HCT116 (cell line): ENCODE measurements around the gene ADCY2. TPM values are rescaled to one million over a fixed set of nuclear protein-coding genes. Genes with fewer than 3 reads are reported as not detected.

Source experiments
- ATAC-seq: fragments of 200-7000 bp; cut with Tn5 transposase; 2 replicates; pipeline ENCODE4 v1.9.1; 2020; ENCODE audit warnings: mild to moderate bottlenecking, moderate library complexity
- BruUV-seq: library from RNA; stranded (reverse); fragments of 400-500 nt; replicated peaks from 2 replicates; lab custom pipeline; 2021; lab: Mats Ljungman, UMichigan
- CTCF ChIA-PET: fragments of 300-600 bp; sonication (Branson Sonifier 250); formaldehyde crosslinking; loops from one replicate; lab custom pipeline; 2021; ENCODE audit warnings: antibody characterized with exemption; lab: Charles Lee
- POLR2A ChIA-PET: fragments of 300-600, 350-600 bp; sonication (Branson Sonifier 250); formaldehyde crosslinking; loops from one replicate; lab custom pipeline; 2021; ENCODE audit warnings: antibody characterized with exemption; lab: Charles Lee
- RAD21 ChIA-PET, 2 experiments: fragments of 300-600 bp; sonication (Branson Sonifier 250); formaldehyde crosslinking; loops; one replicate each; lab custom pipeline; 2023; ENCODE audit warnings: low total read pairs in 2 of 2; ENCODE audit not compliant: uncharacterized antibody in 2 of 2, unreplicated experiment in 2 of 2, low non-redundant PET in 1 of 2; lab: Charles Lee
- DNase-seq: peaks from one replicate; pipeline ENCODE4 v3.0.0-alpha.2; 2010; ENCODE audit warnings: low read depth, low spot score
- H2AFZ ChIP-seq: fragments of 200-600 bp; shearing (Covaris generic), sonication (generic); 2 replicates; pipeline ENCODE4 v1.6.1; 2017; ENCODE audit warnings: low read depth, mixed run types, mixed read lengths, antibody characterized with exemption, low read length; ENCODE audit not compliant: poor library complexity, severe bottlenecking
- H3K27ac ChIP-seq: 2 replicates; pipeline ENCODE4 v1.5.1; 2012; ENCODE audit warnings: low read depth, low read length
- H3K27me3 ChIP-seq: fragments of 200-600 bp; sonication (generic); 2 replicates; pipeline ENCODE4 v1.6.1; 2016; ENCODE audit warnings: mixed run types, low read length, mixed read lengths; ENCODE audit not compliant: insufficient read depth
- H3K36me3 ChIP-seq, 2 experiments: fragments of 200-500 bp in 1 of 2; fragments of 200-600 bp in 1 of 2; sonication (Bioruptor generic) in 1 of 2; sonication (generic) in 1 of 2; 2 replicates each; pipeline versions ENCODE4 v1.5.1 to v1.6.1; 2014 to 2016; ENCODE audit warnings: low read length in 2 of 2, inconsistent platforms in 1 of 2, mixed read lengths in 1 of 2, mixed run types in 1 of 2; ENCODE audit not compliant: insufficient read depth in 2 of 2, control insufficient read depth in 1 of 2
- H3K4me1 ChIP-seq, 2 experiments: fragments of 200-600 bp in 1 of 2; sonication (generic) in 1 of 2; 2 replicates each; pipeline versions ENCODE4 v1.5.1 to v1.6.1; 2012 to 2017; ENCODE audit warnings: low read length in 2 of 2, inconsistent platforms in 1 of 2, mild to moderate bottlenecking in 1 of 2, mixed read lengths in 1 of 2, mixed run types in 1 of 2, moderate library complexity in 1 of 2; ENCODE audit not compliant: insufficient read depth in 2 of 2, control insufficient read depth in 1 of 2
- H3K4me2 ChIP-seq: fragments of 200-600 bp; sonication (generic); 2 replicates; pipeline ENCODE4 v1.6.1; 2017; ENCODE audit warnings: mixed run types, low read length, mixed read lengths
- H3K4me3 ChIP-seq, 2 experiments: fragments of 200-600 bp in 1 of 2; sonication (generic) in 1 of 2; replicated peaks in 1 of 2; 2 replicates each; pipeline ENCODE4 v1.5.1; 2011 to 2016; ENCODE audit warnings: low read length in 2 of 2, control low read depth in 1 of 2, low read depth in 1 of 2, mild to moderate bottlenecking in 1 of 2, mixed read lengths in 1 of 2, mixed run types in 1 of 2
- H3K79me2 ChIP-seq: fragments of 200-600 bp; sonication (generic); 2 replicates; pipeline ENCODE4 v1.6.1; 2017; ENCODE audit warnings: mild to moderate bottlenecking, mixed run types, low read length, moderate library complexity, mixed read lengths; ENCODE audit not compliant: insufficient read depth
- H3K9ac ChIP-seq: fragments of 200-600 bp; sonication (generic); 2 replicates; pipeline ENCODE4 v1.6.1; 2016; ENCODE audit warnings: low read length, mixed read lengths
- H3K9me2 ChIP-seq: fragments of 200-600 bp; sonication (generic), shearing (Covaris generic); 2 replicates; pipeline ENCODE4 v1.6.1; 2017; ENCODE audit warnings: mixed run types, mild to moderate bottlenecking, moderate library complexity; ENCODE audit not compliant: insufficient read depth
- H3K9me3 ChIP-seq, 2 experiments: fragments of 200-500 bp in 1 of 2; fragments of 200-600 bp in 1 of 2; sonication (Bioruptor generic) in 1 of 2; sonication (generic) in 1 of 2; 2 replicates each; pipeline ENCODE4 v1.6.1; 2014 to 2017; ENCODE audit warnings: low read length in 2 of 2, mixed read lengths in 2 of 2, inconsistent platforms in 1 of 2, low read depth in 1 of 2, mild to moderate bottlenecking in 1 of 2, mixed run types in 1 of 2, moderate library complexity in 1 of 2; ENCODE audit not compliant: control insufficient read depth in 1 of 2, insufficient read depth in 1 of 2
- H4K20me1 ChIP-seq: fragments of 200-600 bp; sonication (generic), shearing (Covaris generic); 2 replicates; pipeline ENCODE4 v1.6.1; 2017; ENCODE audit warnings: mixed run types, mild to moderate bottlenecking, moderate library complexity; ENCODE audit not compliant: insufficient read depth
- CEBPB ChIP-seq: IDR thresholded peaks from 2 replicates; pipeline ENCODE4 v1.6.1; 2012; ENCODE audit warnings: low read depth
- CTCF ChIP-seq, 3 experiments: fragments of 200-600 bp in 1 of 3; sonication (generic) in 1 of 3; IDR thresholded peaks in 2 of 3; conservative IDR thresholded peaks in 1 of 3; 2 replicates each; pipeline ENCODE4 v1.5.1; 2012 to 2017; ENCODE audit warnings: low read depth in 2 of 3, low read length in 2 of 3, antibody characterized with exemption in 1 of 3, borderline replicate concordance in 1 of 3, control low read depth in 1 of 3, mild to moderate bottlenecking in 1 of 3, mixed read lengths in 1 of 3, mixed run types in 1 of 3, moderate library complexity in 1 of 3; ENCODE audit not compliant: insufficient read depth in 1 of 3
- EGR1 ChIP-seq: IDR thresholded peaks from 2 replicates; pipeline ENCODE4 v1.6.1; 2012; ENCODE audit warnings: low read depth
- ELF1 ChIP-seq: IDR thresholded peaks from 2 replicates; pipeline ENCODE4 v1.6.1; 2012; ENCODE audit warnings: low read depth, borderline replicate concordance
- EZH2phosphoT487 ChIP-seq: fragments of 200-600 bp; IDR thresholded peaks from 2 replicates; pipeline ENCODE4 v1.6.1; 2018; ENCODE audit warnings: antibody characterized with exemption, borderline replicate concordance
- POLR2AphosphoS5 ChIP-seq: IDR thresholded peaks from 2 replicates; pipeline ENCODE4 v1.6.1; 2011; ENCODE audit warnings: mild to moderate bottlenecking, low read depth, low read length, moderate library complexity
- RAD21 ChIP-seq: IDR thresholded peaks from 2 replicates; pipeline ENCODE4 v1.6.1; 2012; ENCODE audit warnings: low read depth, mild to moderate bottlenecking
- SRF ChIP-seq: IDR thresholded peaks from 2 replicates; pipeline ENCODE4 v1.6.1; 2012; ENCODE audit warnings: low read depth
- YY1 ChIP-seq: IDR thresholded peaks from 2 replicates; pipeline ENCODE4 v1.6.1; 2011; ENCODE audit warnings: low read length, low read depth, moderate library complexity, mild to moderate bottlenecking; ENCODE audit not compliant: insufficient replicate concordance; ENCODE audit errors: extremely low read depth
- ZBTB33 ChIP-seq: IDR thresholded peaks from 2 replicates; pipeline ENCODE4 v1.6.1; 2011; ENCODE audit warnings: mild to moderate bottlenecking, low read length, moderate library complexity; ENCODE audit not compliant: insufficient replicate concordance; ENCODE audit errors: extremely low read depth
- intact Hi-C: fragments of 100-400 bp; cut with micrococcal nuclease; formaldehyde crosslinking; loops from 2 replicates; pipeline ENCODE4 v1.10.0; 2022
- total RNA-seq: library from RNA; stranded (reverse); gene quantifications from one replicate; pipeline ENCODE4 v1.2.1, GENCODE V29; 2021; ENCODE audit not compliant: unreplicated experiment

ADCY2 gene
- total RNA-seq, 1 experiment from 2014 or later: 0.15 TPM

- no peak for TF ChIP-seq CEBPB
- no peak for TF ChIP-seq ZBTB33
- no peak for TF ChIP-seq RAD21
- TF ChIP-seq EGR1: no peak
- TF ChIP-seq CTCF (IDR thresholded peaks at IDR 0.05 in 2 of 3, conservative IDR thresholded peaks at IDR 0.05 in 1 of 3; ENCODE audit: borderline replicate concordance in 1 of 3, insufficient read depth in 1 of 3, low read depth in 2 of 3, low read length in 2 of 3): no peak
- no peak for TF ChIP-seq YY1
- no peak for TF ChIP-seq SRF
- no peak for TF ChIP-seq EZH2phosphoT487
- no peak for TF ChIP-seq ELF1
- no peak for TF ChIP-seq POLR2AphosphoS5
- Histone ChIP-seq H4K20me1 (no peaks in the 10 kb centered on the region), H3K27me3 (no peaks in the 10 kb centered on the region), H3K4me2 (no peak overlapping the region), H3K36me3 (no peaks in the 10 kb centered on the region), H3K9me3 (peaks cover 9 to 14% of the 10 kb centered on the region in 2 experiments; a peak in 2 of 4 replicates), H3K4me3 (no peak overlapping the region), H3K79me2 (no peaks in the 10 kb centered on the region), H3K9ac (no peak overlapping the region), H3K27ac (no peak overlapping the region), H3K9me2 (no peaks in the 10 kb centered on the region), H3K4me1 (no peaks in the 10 kb centered on the region), H2AFZ (no peak overlapping the region)
- intact Hi-C loops: no loop called here
- ChIA-PET POLR2A (no interaction called here), CTCF (no interaction called here), RAD21 (no interaction called here)
- no peak for ATAC-seq
- DNase-seq: no peak
- BruUV-seq: no TSS peak
Observed at GRCh38 chr5:7372399-7372798, 23.5 kb upstream of the ADCY2 start.
